B cell (primary cell): Measurements from ENCODE around the gene ZNF618. TPM values are rescaled to one million over a fixed set of nuclear protein-coding genes. Genes with fewer than 3 reads are reported as not detected.

Experiments used
- ATAC-seq: fragments of 200-7000 bp; cut with Tn5 transposase; one replicate; pipeline ENCODE4 v1.10.0; 2021; ENCODE audit warnings: low read depth, mild to moderate bottlenecking, moderate number of reproducible peaks, moderate library complexity
- CTCF ChIA-PET: fragments of 350-600 bp; sonication (Branson Sonifier 250); formaldehyde crosslinking; loops from one replicate; lab custom pipeline; 2021; ENCODE audit warnings: antibody characterized with exemption, inconsistent platforms; lab: Charles Lee
- POLR2A ChIA-PET: fragments of 350-600 bp; sonication (Branson Sonifier 250); formaldehyde crosslinking; loops from one replicate; lab custom pipeline; 2021; ENCODE audit warnings: antibody characterized with exemption; lab: Charles Lee
- DNase-seq: peaks from one replicate; pipeline ENCODE4 v3.0.0; 2013
- H2AFZ ChIP-seq: 2 replicates; pipeline ENCODE4 v1.6.1; 2012; ENCODE audit warnings: mild to moderate bottlenecking, low read depth, low read length; ENCODE audit not compliant: insufficient read depth, poor library complexity, severe bottlenecking
- H3K27ac ChIP-seq, 2 donors: 1 replicate in 1 of 2; 2 replicates in 1 of 2; pipeline ENCODE4 v1.5.1; 2012 to 2013; ENCODE audit warnings: low read length in 2 of 2, mild to moderate bottlenecking in 2 of 2, moderate library complexity in 1 of 2
- H3K27me3 ChIP-seq, 4 experiments: fragments of 200-600 bp in 1 of 4; sonication (generic) in 1 of 4; replicated peaks in 1 of 4; 1 replicate in 2 of 4; 2 replicates in 2 of 4; pipeline versions ENCODE4 v1.6.1 to v1.7.0; 2013 to 2016; ENCODE audit warnings: low read length in 3 of 4, mild to moderate bottlenecking in 2 of 4, mixed read lengths in 1 of 4, moderate library complexity in 1 of 4; ENCODE audit not compliant: insufficient read depth in 4 of 4, control insufficient read depth in 3 of 4; ENCODE audit errors: control extremely low read depth in 1 of 4
- H3K36me3 ChIP-seq, 2 experiments: replicated peaks in 1 of 2; 1 replicate in 1 of 2; 2 replicates in 1 of 2; pipeline versions ENCODE4 v1.6.1 to v1.7.1; 2013; ENCODE audit warnings: low read length in 1 of 2; ENCODE audit not compliant: insufficient read depth in 2 of 2, control insufficient read depth in 1 of 2; ENCODE audit errors: control extremely low read depth in 1 of 2, extremely low read depth in 1 of 2
- H3K4me1 ChIP-seq, 2 donors: fragments of 200-600 bp in 1 of 2; sonication (generic) in 1 of 2; 1 replicate in 1 of 2; 2 replicates in 1 of 2; pipeline versions ENCODE4 v1.5.1 to v1.6.1; 2013 to 2017; ENCODE audit warnings: low read length in 2 of 2; ENCODE audit not compliant: control insufficient read depth in 2 of 2, insufficient read depth in 2 of 2
- H3K4me2 ChIP-seq: replicated peaks from 2 replicates; pipeline ENCODE3; 2012; ENCODE audit warnings: mild to moderate bottlenecking, low read depth, low read length; ENCODE audit not compliant: poor library complexity, severe bottlenecking
- H3K4me3 ChIP-seq, 5 experiments: fragments of 200-600 bp in 1 of 5; sonication (generic) in 1 of 5; 1 replicate in 3 of 5; 2 replicates in 2 of 5; pipeline versions ENCODE4 v1.5.1 to v1.7.0; 2011 to 2016; ENCODE audit warnings: low read length in 4 of 5, mild to moderate bottlenecking in 4 of 5, low read depth in 2 of 5, control low read depth in 1 of 5, moderate library complexity in 1 of 5; ENCODE audit not compliant: insufficient read depth in 1 of 5; ENCODE audit errors: control extremely low read depth in 1 of 5, extremely low read depth in 1 of 5
- H3K79me2 ChIP-seq: fragments of 200-600 bp; sonication (generic); one replicate; pipeline ENCODE4 v1.6.0; 2016; ENCODE audit warnings: low read length; ENCODE audit not compliant: control insufficient read depth, insufficient read depth
- H3K9ac ChIP-seq: fragments of 200-600 bp; sonication (generic); 2 replicates; pipeline ENCODE4 v1.6.1; 2017; ENCODE audit warnings: mild to moderate bottlenecking, low read length, moderate library complexity
- H3K9me3 ChIP-seq, 3 donors: one replicate each; pipeline versions ENCODE4 v1.6.1 to v1.7.1; 2013; ENCODE audit warnings: low read length in 2 of 3; ENCODE audit not compliant: control insufficient read depth in 2 of 3, insufficient read depth in 1 of 3; ENCODE audit errors: control extremely low read depth in 1 of 3
- H4K20me1 ChIP-seq: 2 replicates; pipeline ENCODE4 v1.6.0; 2012; ENCODE audit warnings: mild to moderate bottlenecking, low read length; ENCODE audit not compliant: insufficient read depth, control insufficient read depth, poor library complexity, severe bottlenecking
- H3K27ac Mint-ChIP-seq: one replicate; pipeline ENCODE4 v1.8.0; 2021; ENCODE audit warnings: mixed read lengths
- H3K27me3 Mint-ChIP-seq: one replicate; pipeline ENCODE4 v1.8.0; 2021; ENCODE audit warnings: mixed read lengths
- H3K4me1 Mint-ChIP-seq: one replicate; pipeline ENCODE4 v1.8.0; 2021; ENCODE audit warnings: mixed read lengths
- H3K4me3 Mint-ChIP-seq: one replicate; pipeline ENCODE4 v1.8.0; 2021; ENCODE audit warnings: mixed read lengths
- H3K9me3 Mint-ChIP-seq: one replicate; pipeline ENCODE4 v1.8.0; 2022; ENCODE audit warnings: mixed read lengths; ENCODE audit not compliant: insufficient read depth
- CTCF ChIP-seq: fragments of 200-600 bp; IDR thresholded peaks from one replicate; pipeline ENCODE4 v1.8.0; 2022; ENCODE audit warnings: antibody characterized with exemption, mild to moderate bottlenecking
- EZH2 ChIP-seq: IDR thresholded peaks from 2 replicates; pipeline ENCODE4 v1.6.1; 2012; ENCODE audit warnings: borderline replicate concordance, low read depth, mild to moderate bottlenecking, moderate library complexity, low read length; ENCODE audit not compliant: insufficient read depth, poor library complexity, severe bottlenecking
- WGBS: methylation state at CpG from one replicate; pipeline ENCODE4 v1.1.5; 2013; ENCODE audit warnings: missing lambda C conversion rate; ENCODE audit not compliant: insufficient coverage; 5-methylcytosine and 5-hydroxymethylcytosine counted together
- intact Hi-C: fragments of 100-400 bp; cut with micrococcal nuclease; formaldehyde crosslinking; loops from one replicate; pipeline ENCODE4 v1.10.0; 2022
- polyA plus RNA-seq: library from polyadenylated mRNA; depleted of rRNA; stranded (reverse); fragments of >200 nt; gene quantifications from 2 replicates; pipeline ENCODE4 v1.2.3, GENCODE V29; 2012
- total RNA-seq, 2 donors: library from RNA; stranded (reverse); fragments of 120-200 nt in 1 of 2; gene quantifications; 1 replicate in 1 of 2; 2 replicates in 1 of 2; pipeline versions ENCODE4 v1.2.3 to v1.2.4, GENCODE V29; 2013 to 2022

Gene ZNF618
- total and polyA plus RNA-seq, 2 donors (not counting 1 experiment from before 2014, with no cell fraction given) = 1.4 to 2.5 TPM

GRCh38 chr9:114059047-114059803 is 183.1 kb downstream of the ZNF618 start:
- Histone ChIP-seq H3K4me3 (no peak overlapping the region), H3K27me3 (peaks cover 0 to 3% (median 0%) of the 10 kb centered on the region in 4 experiments), H3K4me2 (no peak overlapping the region), H4K20me1 (no peaks in the 10 kb centered on the region), H2AFZ (no peak overlapping the region), H3K9me3 (no peaks in the 10 kb centered on the region), H3K27ac (no peak overlapping the region), H3K36me3 (no peaks in the 10 kb centered on the region), H3K79me2 (no peaks in the 10 kb centered on the region), H3K9ac (no peak overlapping the region), H3K4me1 (no peaks in the 10 kb centered on the region)
- Mint-ChIP-seq H3K27ac (no peak overlapping the region), H3K9me3 (no peaks in the 10 kb centered on the region), H3K4me1 (peaks cover 5% of the 10 kb centered on the region), H3K4me3 (no peak overlapping the region), H3K27me3 (peaks cover 22% of the 10 kb centered on the region)
- intact Hi-C loops = no loop called here
- CTCF ChIA-PET = no interaction called here
- no peak for TF ChIP-seq EZH2
- TF ChIP-seq CTCF = no peak
- ATAC-seq (no peak), DNase-seq (no peak)
- POLR2A ChIA-PET = no interaction called here
- WGBS = 71% methylated on average over 4 of the region's 8 CpGs

- Histone ChIP-seq H3K9ac (no peak overlapping the region), H3K4me2 (no peak overlapping the region), H3K79me2 (no peaks in the 10 kb centered on the region), H4K20me1 (no peaks in the 10 kb centered on the region), H3K4me1 (no peaks in the 10 kb centered on the region), H2AFZ (no peak overlapping the region), H3K36me3 (no peaks in the 10 kb centered on the region), H3K4me3 (no peak overlapping the region), H3K9me3 (no peaks in the 10 kb centered on the region), H3K27me3 (peaks cover 0 to 3% (median 0%) of the 10 kb centered on the region in 4 experiments), H3K27ac (no peak overlapping the region)
- peaks cover 5% of the 10 kb centered on the region for H3K4me1 Mint-ChIP-seq
- TF ChIP-seq EZH2 = no peak
- no peaks in the 10 kb centered on the region for H3K9me3 Mint-ChIP-seq
- intact Hi-C loops = no loop called here
- ChIA-PET POLR2A (no interaction called here), CTCF (no interaction called here)
- ATAC-seq (no peak), DNase-seq (no peak)
- 97% methylated on average over 5 of the region's 8 CpGs for WGBS
- peaks cover 22% of the 10 kb centered on the region for H3K27me3 Mint-ChIP-seq
- no peak overlapping the region for H3K27ac Mint-ChIP-seq
- H3K4me3 Mint-ChIP-seq = no peak overlapping the region
Observed at GRCh38 chr9:114060070-114060469, 184.0 kb downstream of the ZNF618 start.
